Jurkat, Clone E6-1 (cell line): ENCODE results near the gene MPP1.

ENCODE experiments used
- DNase-seq: peaks from one replicate; pipeline ENCODE4 v3.0.0-alpha.2; 2011; ENCODE audit warnings: low read depth, low spot score
- H3K4me3 ChIP-seq: 2 replicates; pipeline ENCODE4 v1.5.1; 2011; ENCODE audit warnings: mild to moderate bottlenecking, low read length, control low read depth, moderate library complexity

The MPP1 gene

DNA sequence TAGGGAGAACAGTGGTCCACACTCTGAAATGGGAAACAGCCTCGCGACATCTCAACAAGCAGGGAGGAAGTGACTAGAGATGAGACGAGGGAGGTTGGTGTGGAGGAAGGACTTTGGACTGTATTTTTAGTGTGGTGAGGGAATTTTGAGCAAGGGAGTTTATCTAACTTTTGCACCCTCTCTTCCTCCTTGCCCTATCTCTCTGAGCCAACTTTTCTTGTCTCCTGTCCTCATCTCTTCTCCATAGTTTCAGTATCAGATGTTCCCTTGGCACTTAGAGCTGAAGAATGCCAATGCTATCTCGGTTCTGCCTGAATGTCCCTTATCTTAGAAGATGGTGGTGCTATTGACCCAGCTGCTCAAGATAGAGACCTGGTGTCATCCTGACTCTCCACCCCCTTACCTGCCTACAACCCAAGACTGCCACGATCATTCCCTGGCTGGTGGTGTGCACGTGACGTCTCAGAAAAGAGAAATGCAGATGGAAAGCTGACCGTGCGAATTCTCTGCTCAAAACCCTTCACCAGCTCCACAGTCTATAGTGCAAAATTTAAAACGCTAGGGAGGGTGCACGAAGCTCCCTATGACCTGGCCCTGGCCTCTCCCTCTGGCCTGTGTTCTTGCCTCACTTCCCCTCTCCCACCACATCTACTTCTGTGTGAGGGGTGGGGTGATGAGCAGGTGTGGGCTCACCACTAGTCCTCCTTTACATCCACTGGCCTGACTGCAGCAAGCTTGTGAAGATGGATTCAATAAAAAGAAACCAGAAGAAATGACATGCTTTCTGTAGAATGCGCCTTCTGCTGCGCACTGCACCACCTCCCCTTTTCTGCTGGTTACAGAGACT is 20.9 kb downstream of the MPP1 start:
- no peak for DNase-seq
- no peak overlapping the region for H3K4me3 ChIP-seq

DNA sequence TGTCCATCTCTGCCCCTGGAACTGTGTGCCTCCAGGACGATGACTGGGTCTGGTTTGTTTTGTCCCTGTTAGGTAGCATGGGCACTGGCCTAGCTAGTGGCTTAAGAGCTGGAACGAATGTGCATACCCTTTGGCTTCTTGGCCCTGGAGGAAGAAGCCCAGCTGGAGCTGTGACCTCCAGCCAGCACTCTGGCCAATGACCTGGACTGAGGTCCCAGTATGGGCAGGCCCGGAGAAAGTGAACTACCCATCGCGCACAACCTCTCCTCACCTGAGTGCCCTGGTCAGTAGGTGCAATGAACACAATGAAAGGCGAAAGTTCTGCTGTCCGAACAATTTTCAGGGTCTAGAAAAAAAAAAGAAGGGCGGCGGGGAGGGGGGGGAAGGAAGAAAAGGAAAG is 24.3 kb downstream of the MPP1 start:
- no peak overlapping the region for H3K4me3 ChIP-seq
- DNase-seq: no peak

DNA sequence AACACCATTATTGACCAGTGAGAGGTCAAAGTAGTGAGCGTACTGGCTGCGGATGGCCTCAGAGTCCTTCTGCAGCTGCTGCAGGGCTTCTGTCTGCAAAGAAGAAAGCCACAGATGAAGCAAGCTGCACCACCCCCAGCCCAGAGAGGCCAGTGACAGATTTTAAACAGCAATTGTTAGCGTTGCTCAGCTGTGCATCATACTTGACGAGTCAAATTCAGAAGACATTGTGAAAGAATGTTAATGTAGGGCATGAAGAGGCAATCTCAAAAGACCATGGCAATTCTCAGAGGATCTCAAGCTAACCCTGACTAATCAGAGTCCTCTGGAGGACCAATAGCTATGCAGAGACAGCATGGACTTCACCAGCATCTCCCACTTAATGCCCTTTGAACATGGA is 26.0 kb downstream of the MPP1 start:
- no peak overlapping the region for H3K4me3 ChIP-seq
- DNase-seq: no peak

DNA sequence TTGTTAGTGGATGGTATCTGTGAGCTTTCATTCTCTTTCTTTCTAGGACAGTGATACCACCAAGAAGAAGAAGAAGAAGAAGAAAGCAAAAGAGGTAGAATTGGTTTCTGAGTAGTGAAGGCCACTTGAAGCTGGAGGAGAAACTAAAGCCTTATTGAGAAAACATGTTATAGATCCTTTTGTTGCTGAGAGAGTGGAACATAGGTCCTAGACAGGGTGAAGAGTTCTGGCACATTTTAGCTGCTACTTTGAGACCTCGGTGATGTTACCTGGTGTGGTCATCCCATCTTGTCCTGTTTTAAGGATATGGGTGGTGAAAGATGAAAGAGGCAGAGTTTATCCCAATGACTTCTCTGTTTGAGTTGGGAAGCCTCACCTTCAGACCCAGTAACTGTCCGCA is 28.5 kb downstream of the MPP1 start:
- H3K4me3 ChIP-seq: no peak overlapping the region
- no peak for DNase-seq

DNA sequence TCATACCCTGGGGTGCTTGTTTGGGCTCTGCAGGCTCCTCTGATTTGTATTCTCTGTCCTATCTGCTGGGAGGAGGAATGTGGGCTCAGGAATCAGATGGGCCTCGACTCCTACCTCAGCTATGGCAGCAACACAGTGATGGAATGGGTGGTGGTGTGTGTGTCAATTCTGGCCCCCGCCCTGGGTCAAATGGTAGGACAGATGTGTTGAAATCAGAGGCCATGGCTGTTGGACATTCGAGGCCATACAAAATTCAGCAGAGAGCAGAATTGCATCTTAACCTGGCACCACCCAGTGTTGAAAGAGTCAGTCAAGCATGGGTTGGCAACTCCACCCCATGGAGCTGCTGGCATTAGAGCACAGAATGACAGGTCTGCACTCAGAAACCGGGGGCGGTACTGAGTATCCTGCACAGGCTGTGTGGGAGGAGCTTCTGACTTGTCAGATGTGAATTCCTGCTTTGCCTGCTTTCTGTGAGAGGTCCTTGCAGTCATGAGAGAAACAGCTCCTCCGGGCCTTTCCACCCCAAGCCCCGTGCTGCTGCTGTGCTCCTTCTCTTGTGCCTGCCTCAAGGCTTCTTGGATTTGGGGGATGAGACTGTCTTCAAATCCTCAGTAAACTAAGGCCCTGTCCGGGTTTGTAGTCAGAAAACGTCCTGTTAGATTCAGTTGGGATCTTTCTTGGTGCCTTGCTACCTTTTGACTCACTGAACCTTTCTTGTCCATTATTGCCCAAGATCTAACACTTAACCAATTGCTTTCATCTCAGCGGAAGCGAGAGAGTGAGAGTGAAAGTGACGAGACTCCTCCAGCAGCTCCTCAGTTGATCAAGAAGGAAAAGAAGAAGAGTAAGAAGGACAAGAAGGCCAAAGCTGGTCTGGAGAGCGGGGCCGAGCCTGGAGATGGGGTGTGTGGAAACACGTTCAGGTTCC is 29.6 kb downstream of the MPP1 start:
- DNase-seq: no peak
- no peak overlapping the region for H3K4me3 ChIP-seq

DNA sequence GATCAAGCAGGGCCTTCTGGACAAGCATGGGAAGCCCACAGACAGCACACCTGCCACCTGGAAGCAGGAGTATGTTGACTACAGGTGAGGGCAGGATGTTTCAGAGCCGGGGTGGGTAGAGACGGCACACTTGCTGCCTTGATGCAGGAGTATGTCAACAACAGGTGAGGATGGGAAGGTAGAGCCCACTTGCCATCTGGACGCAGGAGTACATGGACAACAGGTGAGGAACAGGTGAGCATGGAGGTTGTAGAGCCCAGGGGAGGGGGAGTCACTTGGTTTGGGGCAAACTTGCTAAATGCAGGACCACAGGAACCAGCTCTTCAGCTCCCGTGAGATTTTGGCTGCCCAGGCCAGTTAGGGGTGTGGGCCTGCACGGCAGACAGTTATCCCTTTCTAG is 30.7 kb downstream of the MPP1 start:
- no peak overlapping the region for H3K4me3 ChIP-seq
- DNase-seq: no peak

DNA sequence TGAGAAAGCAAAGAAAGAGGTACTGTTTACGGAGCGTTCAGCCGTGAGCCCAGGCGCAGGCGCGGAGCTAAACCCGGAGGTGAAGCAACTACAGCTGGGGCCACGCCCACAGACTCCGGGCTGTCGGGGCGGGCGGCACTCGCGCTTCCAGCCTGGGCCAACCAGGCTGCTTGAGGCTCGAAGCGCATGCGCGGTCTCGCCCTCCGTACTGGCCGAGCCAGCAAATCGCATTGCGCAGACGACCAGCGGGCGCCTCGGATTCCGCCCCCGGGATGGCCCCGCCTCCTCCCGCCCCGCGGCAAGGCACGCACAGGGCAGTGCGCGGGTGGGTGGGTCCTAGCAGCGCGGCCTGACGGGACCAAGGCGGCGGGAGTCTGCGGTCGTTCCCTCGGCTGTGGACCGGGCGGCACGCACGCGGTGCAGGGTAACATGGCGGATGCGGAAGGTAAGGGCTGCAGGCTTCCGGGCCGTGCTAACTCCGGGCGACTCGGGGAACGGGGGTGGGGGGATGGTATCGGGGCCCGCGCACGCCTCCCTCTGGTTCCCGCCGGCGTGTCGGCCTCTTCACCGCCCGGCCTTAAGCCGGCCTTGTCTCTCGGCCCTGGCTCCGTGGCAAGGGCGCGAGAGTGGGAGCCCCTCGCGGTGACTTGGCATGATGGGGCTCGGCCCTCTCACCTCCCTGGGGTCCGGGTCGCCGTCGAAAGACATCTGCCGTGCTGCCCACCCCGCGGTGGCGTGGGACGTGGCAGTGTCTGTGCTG is 42.6 kb downstream of the MPP1 start, which contains the start of gene DKC1:
TSS of gene DKC1 (plus strand) at position 328 of the 760 bp plus-strand sequence. CDS start at position 430, 102 bp downstream.
- peak within 1 kb of the TSS; percentile 69 for H3K4me3 ChIP-seq
- peak; percentile 92 for DNase-seq

DNA sequence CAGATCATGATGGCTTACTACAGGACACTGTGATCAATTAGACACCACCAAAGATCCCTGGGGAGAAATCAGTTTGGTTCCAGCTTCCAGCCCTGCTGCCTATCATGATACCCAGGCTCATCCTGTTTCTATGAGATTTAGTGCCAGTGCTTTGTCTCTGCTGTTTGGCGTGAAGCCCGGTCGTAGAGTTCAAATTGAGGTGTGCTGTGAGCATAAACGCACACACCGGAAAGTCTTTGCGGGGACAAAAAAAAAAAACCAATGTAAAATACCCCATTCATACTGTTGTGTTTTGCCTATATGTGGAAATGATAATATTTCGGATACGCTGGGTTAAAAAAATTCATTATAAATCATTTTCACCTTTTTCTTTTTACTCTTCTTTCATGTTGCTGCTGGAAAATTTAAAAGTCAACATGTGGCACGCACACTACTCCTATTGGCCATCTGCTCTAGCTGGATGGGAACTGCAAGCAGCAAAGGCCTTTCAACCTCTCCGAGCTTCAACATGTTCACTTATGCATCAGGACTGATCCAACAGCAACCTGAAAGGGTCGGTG is 43.2 kb downstream of the MPP1 start:
- no peak for DNase-seq
- peak overlapping the region; percentile 63 for H3K4me3 ChIP-seq

DNA sequence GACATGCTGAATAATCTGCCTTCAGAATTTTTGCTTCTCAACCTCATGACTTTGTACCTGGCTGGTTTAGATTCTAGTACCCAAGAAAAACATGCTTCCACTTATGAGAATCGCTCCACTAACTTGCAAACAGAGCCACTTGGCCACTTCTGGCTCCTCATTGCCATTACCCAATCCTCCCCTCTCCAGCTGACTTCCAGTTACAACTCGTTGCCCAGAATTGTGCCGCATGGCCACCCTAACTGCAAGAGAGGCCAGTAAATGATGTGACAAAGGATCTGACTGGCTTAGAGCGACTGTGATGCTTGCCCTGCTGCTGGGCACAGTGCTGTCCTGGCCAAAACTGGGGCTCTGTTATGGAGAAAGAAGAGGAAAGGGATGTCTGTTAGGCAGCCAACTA is 46.6 kb downstream of the MPP1 start:
- no peak for DNase-seq

DNA sequence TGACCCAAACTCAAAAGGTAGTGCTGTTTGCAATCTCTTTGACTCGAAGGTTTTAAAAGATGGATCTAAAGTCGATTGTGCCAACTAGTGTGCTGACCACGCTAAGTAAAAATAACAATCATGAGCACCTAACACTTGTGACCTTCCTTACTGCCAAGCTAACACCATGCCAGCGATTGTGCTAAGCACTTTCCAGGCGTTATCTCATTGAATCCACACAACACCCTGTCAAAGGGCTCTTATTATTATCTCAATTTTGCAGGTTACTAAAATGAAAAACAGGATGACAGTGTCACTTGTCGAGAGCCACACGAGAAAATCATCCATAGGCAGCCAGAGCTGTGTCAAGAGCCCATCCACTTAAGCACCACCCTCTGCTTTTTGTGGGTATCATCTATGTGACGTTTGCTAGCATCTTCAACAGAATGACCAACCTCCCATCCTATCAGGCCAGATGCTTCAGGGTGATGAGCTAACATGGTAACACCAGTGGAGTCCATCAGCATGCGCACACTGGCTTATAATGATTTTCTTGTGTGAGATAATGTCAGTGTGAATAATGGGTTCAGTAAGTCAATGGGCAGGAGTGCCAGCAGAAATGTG is 53.5 kb downstream of the MPP1 start:
- no peak overlapping the region for H3K4me3 ChIP-seq
- no peak for DNase-seq

More for the DNA sequence above, 46.6 kb downstream of the MPP1 start:
- H3K4me3 ChIP-seq: no peak overlapping the region

DNA sequence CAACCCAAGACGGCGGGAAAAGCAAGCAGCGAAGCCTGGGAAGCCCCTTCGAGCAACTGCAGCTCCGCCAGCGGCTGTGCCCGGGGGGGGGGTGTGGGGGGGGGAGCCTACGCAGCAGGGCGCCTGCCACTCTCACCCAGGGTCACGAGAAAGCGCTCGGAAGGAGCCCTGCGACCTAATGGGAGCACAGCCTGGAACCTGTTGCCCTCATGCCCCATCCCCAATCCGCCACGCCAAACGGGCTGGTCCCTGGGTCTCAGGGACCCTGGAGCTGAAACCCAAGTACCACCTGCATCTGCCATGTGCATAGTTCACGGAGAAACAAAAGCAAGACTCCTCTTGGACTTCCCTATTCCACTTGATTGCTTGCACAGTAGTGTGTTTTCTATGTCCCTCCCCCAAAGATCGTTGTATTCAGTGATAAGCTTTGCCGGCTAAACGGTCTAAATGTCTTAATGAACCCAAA is 54.0 kb downstream of the MPP1 start:
- no peak for DNase-seq
- H3K4me3 ChIP-seq: peak overlapping the region; percentile 28

DNA sequence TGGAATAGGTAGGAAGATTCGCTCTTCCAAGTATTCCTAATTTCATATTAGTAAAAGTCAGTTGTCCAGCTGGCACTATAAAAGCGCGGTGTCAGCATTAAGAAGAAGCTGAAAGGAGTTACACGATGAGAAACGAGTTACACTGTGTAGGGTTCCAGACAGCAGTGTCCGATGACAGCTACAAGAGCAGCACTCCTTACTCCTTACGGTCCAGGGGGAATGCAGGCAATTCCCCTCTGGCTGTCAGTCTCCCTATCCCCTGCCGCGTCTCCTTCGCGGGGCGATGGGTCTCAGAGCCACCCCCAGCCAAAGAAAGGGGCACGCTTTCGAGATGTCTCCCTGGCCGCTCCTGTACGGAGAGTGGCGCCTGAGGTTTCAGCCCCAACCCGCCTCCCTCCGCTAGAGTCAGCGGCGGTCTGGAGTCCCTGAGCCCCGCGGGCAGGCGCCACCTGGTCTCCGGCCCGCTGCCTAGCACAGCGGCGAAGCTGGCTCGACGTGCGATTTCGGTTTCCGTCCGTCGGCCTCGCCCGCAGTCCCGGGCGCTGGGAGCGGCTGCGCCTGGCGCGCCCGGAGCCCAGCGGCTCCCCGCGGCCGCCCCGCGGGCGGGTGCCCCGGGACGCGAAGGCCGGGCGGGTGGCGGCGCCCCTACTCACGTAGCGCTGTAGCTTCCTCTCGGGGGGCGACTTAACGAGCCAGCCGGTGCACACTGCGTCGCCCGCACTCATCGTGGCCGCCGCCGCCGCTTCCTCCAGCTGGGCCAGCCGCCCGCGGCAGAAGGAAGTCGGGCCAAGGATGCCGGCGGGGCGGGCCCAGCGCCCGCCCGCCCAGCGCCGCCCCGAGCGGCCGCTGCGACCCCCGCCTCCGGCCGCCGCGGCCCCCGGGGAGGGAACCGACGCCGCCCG is 54.7 kb downstream of the MPP1 start, which contains the start of gene GAB3:
TSS of gene GAB3 (minus strand) at position 777 of the 902 bp plus-strand sequence. CDS start at position 725, 52 bp downstream.
- peak within 1 kb of the TSS; percentile 57 for H3K4me3 ChIP-seq

DNA sequence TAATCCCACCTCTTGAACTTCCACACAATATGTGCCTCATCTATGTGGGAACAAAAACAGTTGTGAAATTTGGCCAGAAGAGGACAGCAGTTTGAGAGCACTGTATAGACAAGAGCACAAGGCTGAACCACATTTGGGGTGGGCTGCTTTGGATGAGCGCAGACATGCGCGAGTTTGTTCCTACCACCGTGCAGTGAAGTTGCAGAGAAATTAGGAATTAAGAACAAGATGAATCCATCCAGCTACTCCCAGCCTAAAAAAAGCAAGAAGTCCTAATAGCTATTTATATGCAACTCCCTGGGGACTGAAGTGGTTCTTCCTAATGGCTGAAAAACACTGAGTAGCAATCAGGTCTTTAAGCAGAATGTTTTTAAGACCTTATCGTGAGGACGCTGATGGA is 55.4 kb downstream of the MPP1 start:
- no peak for DNase-seq
- peak overlapping the region; percentile 57 for H3K4me3 ChIP-seq

More for the DNA sequence above, 54.7 kb downstream of the MPP1 start, which contains the start of gene GAB3:
- no peak for DNase-seq

DNA sequence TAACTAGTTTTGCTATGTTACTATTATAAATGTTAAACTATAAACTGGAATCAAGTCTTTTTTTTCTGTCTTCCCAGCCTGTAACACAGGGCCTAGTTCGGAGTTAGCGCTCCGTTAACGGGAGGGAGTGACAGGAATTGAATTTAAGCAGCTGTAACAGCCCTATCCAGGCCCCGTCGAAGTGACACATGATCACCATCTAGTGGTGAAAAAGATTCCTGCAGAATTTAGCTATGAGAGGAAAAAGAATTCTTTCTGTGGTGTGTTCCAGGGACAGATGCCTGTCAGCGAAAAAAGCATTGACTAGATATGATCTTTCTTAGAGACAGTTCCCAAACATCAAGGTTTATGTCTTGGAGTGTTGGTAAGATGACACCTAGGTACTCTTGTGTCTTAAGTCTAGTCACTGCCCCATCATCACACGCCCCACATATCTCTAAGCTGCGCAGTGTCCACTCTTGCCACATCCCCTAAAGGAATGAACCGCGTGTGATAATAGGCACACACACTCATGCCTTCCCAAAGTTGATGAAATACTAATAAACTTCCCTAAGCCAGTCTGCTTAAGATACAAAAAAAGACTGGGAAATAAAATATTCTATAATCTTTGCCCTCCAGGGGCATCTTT is 56.5 kb downstream of the MPP1 start:
- H3K4me3 ChIP-seq: no peak overlapping the region; the same call in 1 of the 2 replicates
- DNase-seq: peak; percentile 69

DNA sequence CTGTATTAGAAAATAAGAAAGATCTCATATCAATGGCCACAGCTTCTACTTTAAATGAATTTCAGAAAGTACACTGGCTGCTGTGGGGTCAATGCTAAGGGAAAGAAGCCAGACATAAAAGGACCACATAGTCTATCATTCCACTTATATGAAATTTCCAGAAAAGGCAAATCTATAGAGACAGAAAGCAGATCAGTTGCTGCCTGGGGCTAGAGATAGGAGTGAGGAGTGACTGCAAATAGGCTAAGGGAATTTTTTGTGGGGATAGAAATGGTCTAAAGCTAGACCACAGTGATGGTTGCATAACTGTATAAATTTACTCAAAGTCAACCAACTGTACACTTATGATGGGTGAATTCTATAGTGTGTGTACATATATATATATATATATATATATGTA is 62.7 kb downstream of the MPP1 start:
- H3K4me3 ChIP-seq: no peak overlapping the region
- DNase-seq: no peak

DNA sequence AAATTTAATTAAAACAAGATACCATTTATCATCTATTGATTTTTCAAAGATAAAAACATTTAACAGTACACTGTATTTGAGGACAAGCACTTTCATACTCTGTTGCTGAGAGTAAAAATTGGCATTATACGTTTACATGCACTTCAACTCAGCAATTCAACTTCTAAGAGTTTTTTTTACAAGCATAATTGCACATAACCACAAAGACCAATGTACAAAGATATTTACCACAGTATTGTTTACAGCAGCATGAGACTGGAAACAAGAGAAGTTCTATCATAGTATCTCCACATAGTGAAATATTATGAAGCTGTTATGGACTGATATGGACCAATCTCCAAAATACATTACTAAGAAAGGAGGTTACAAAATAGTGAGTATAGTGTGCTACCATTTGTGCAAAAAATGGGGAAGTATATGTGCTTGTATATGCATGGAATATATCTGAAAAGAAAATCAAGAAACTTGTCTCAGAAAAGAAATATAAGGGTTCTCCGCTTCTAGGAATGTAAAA is 65.3 kb downstream of the MPP1 start:
- no peak overlapping the region for H3K4me3 ChIP-seq
- no peak for DNase-seq
